Neural crest cell (in vitro differentiated cells): ENCODE results near the gene CLCN3. TPM values are rescaled to one million over a fixed set of nuclear protein-coding genes. Genes with fewer than 3 reads are reported as not detected.

ENCODE experiments used
- DNase-seq: peaks from one replicate; pipeline ENCODE4 v3.0.0; 2021; ENCODE audit warnings: low read depth, mixed read lengths, low spot score
- H3K27ac Mint-ChIP-seq: one replicate; pipeline ENCODE4 v1.8.0; 2021; ENCODE audit warnings: mild to moderate bottlenecking, mixed read lengths; ENCODE audit not compliant: unreplicated experiment
- H3K27me3 Mint-ChIP-seq: 2 replicates; pipeline ENCODE4 v1.8.0; 2021; ENCODE audit warnings: low read depth, mild to moderate bottlenecking, mixed read lengths
- H3K36me3 Mint-ChIP-seq: 2 replicates; pipeline ENCODE4 v1.8.0; 2021; ENCODE audit warnings: low read depth, mild to moderate bottlenecking, mixed read lengths
- H3K4me1 Mint-ChIP-seq: 2 replicates; pipeline ENCODE4 v1.8.0; 2021; ENCODE audit warnings: mixed read lengths
- H3K4me3 Mint-ChIP-seq: one replicate; pipeline ENCODE4 v1.8.0; 2021; ENCODE audit warnings: mild to moderate bottlenecking, mixed read lengths
- H3K9me3 Mint-ChIP-seq: 2 replicates; pipeline ENCODE4 v1.8.0; 2021; ENCODE audit warnings: mixed read lengths
- total RNA-seq: library from RNA; stranded (reverse); gene quantifications from 2 replicates; pipeline ENCODE4 v1.2.1, GENCODE V29; 2021
- TF ChIP-seq, protein P1 (sequence below): fragments of 200-600 bp; sonication (generic); conservative IDR thresholded peaks from 2 replicates; pipeline ENCODE4 v1.5.0; 2021; ENCODE audit warnings: antibody characterized with exemption, mild to moderate bottlenecking

CLCN3 gene
- total RNA-seq, 1 donor from 2014 or later = 38.0 TPM

DNA sequence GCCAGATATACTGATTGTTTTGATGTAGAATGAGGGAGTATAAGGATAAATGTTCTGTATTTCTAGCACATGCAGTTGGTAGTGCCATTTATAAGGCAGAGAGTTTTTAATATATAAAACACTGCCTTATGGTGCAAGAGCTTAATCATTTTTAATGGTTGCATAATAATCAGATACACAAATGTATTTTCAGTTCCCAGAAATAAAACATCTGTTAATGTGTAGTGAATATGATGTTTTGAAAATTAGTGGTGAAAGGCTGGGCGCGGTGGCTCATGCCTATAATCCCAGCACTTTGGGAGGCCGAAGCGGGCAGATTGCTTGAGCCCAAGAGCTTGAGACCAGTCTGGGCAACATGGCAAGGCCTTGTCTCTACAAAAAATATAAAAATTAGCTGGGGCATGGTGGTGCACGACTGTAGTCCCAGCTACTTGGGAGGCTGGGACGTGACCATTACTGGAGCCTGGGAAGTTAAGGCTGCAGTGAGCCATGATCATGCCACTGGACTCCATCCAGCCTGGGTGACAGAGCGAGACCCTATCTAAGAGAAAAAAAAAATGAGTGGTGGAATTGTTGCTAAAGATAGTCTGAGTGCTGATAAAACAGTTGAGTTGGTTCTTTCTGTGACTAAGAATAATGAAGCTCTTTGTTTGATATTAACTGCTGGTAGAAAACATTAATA lies 29.3 kb downstream of the CLCN3 start:
- H3K9me3 Mint-ChIP-seq = peaks cover 3% of the 10 kb centered on the region
- no peak overlapping the region for H3K4me3 Mint-ChIP-seq
- peaks cover 4% of the 10 kb centered on the region for H3K36me3 Mint-ChIP-seq

DNA sequence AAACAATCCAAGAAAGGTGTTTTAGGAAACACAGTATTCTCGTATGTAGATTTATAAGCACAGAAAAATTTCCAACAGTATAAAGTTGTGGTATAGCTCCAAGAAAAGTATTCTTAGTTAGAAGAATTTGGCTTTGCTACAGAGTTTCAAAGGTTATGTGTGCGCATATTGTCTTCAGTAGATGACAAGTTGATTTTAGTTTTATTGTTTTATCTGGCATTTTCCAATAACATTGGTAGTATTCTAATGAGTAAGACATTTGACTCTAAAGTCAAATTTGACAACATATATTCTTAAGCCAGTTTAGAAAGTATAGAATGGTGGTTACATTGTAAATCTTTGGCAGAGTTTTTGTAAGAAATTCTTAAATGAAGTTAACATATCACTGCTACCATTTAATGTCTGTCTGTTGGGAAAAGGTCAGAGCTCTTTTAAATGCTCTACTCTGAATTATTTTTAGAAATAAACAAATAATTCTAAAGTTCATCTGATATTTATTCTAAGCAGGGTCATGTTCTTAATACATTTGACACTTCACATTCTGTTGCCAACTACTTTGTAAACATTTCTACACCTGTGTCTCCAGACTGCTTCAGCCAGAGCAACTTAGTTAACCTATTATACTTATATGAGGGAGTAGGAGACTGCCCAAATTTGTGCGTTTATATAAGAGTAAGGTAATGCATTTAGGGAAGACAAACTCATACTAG lies 30.0 kb downstream of the CLCN3 start:
- H3K27ac Mint-ChIP-seq = no peak overlapping the region
- H3K9me3 Mint-ChIP-seq = peaks cover 3% of the 10 kb centered on the region
- DNase-seq = no peak
- peaks cover 4% of the 10 kb centered on the region for H3K36me3 Mint-ChIP-seq
- TF ChIP-seq, protein P1, sequence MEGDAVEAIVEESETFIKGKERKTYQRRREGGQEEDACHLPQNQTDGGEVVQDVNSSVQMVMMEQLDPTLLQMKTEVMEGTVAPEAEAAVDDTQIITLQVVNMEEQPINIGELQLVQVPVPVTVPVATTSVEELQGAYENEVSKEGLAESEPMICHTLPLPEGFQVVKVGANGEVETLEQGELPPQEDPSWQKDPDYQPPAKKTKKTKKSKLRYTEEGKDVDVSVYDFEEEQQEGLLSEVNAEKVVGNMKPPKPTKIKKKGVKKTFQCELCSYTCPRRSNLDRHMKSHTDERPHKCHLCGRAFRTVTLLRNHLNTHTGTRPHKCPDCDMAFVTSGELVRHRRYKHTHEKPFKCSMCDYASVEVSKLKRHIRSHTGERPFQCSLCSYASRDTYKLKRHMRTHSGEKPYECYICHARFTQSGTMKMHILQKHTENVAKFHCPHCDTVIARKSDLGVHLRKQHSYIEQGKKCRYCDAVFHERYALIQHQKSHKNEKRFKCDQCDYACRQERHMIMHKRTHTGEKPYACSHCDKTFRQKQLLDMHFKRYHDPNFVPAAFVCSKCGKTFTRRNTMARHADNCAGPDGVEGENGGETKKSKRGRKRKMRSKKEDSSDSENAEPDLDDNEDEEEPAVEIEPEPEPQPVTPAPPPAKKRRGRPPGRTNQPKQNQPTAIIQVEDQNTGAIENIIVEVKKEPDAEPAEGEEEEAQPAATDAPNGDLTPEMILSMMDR = no peak
- H3K4me1 Mint-ChIP-seq = peaks cover 9% of the 10 kb centered on the region
- no peak overlapping the region for H3K4me3 Mint-ChIP-seq
- no peaks in the 10 kb centered on the region for H3K27me3 Mint-ChIP-seq

More for the DNA sequence above, 29.3 kb downstream of the CLCN3 start:
- DNase-seq = no peak
- no peak overlapping the region for H3K27ac Mint-ChIP-seq
- TF ChIP-seq, protein P1 = no peak
- H3K4me1 Mint-ChIP-seq = peaks cover 9% of the 10 kb centered on the region
- no peaks in the 10 kb centered on the region for H3K27me3 Mint-ChIP-seq

DNA sequence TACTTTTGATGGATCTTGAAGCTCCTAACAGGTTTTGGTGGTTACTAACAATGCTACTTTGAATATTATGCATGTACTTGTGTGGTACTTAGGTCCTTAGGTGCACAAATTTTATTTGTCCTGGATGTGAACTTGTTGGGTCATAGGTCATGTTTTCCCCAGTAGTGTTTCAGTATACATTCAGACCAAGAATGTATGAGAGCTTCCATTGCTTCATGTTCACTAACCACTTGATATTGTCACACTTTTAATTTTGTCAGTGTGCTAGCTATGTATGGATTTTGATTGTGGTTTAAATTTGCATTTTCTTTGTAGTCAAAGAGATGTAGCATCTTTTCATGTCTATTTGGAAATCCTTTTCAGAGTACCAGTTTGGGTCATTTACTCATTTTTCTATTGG lies 32.2 kb downstream of the CLCN3 start:
- TF ChIP-seq, protein P1 = no peak
- H3K36me3 Mint-ChIP-seq = peaks cover 4% of the 10 kb centered on the region
- H3K9me3 Mint-ChIP-seq = peaks cover 3% of the 10 kb centered on the region
- no peaks in the 10 kb centered on the region for H3K27me3 Mint-ChIP-seq
- H3K27ac Mint-ChIP-seq = no peak overlapping the region
- peaks cover 10% of the 10 kb centered on the region for H3K4me1 Mint-ChIP-seq
- no peak overlapping the region for H3K4me3 Mint-ChIP-seq
- no peak for DNase-seq

- H3K36me3 Mint-ChIP-seq = peaks cover 4% of the 10 kb centered on the region
These were observed 35.0 kb downstream of the CLCN3 start for GRCh38 chr4:169655401-169655800.

DNA sequence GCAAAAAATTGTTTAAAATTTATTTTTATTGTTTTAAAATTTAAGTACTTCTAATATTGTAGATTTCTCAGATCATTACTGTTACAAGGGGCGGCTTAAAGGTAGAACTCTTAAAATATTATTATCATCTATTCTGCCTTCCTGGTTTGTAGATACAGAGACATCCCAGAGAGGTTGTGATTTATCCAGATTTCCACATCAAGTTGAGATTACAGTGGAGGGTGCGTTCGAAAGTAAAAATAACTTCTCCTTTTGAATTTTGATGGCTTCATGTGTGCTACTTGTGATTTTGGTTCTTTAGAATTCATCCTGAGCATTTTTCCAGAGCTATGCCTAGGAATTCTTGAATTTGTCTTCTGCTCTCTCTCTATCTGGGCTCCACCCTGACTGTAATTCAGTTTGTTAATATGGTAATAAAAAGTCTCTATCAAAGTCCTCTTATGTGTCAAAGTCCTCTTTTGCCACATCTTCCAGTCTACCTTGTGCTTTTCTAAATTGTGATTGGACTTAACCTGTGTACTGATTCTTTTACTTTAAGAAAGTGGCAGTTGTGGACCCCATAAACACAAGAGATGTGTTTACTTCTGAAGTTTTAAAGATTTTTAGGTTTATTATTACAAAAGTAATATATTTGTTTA lies 37.2 kb downstream of the CLCN3 start:
- no peak for DNase-seq
- Mint-ChIP-seq H3K4me1 (peaks cover 28% of the 10 kb centered on the region), H3K27ac (no peak overlapping the region), H3K9me3 (peaks cover 3% of the 10 kb centered on the region), H3K27me3 (no peaks in the 10 kb centered on the region), H3K36me3 (peaks cover 4% of the 10 kb centered on the region), H3K4me3 (no peak overlapping the region)
- TF ChIP-seq, protein P1 = no peak

More at GRCh38 chr4:169655401-169655800, 35.0 kb downstream of the CLCN3 start:
- H3K4me1 Mint-ChIP-seq = peaks cover 16% of the 10 kb centered on the region
- H3K27ac Mint-ChIP-seq = no peak overlapping the region
- H3K4me3 Mint-ChIP-seq = no peak overlapping the region
- TF ChIP-seq, protein P1 = no peak
- DNase-seq = no peak
- H3K27me3 Mint-ChIP-seq = no peaks in the 10 kb centered on the region
- H3K9me3 Mint-ChIP-seq = peaks cover 3% of the 10 kb centered on the region
